ENCODE results near the gene PER1. TPM values are rescaled to one million over a fixed set of nuclear protein-coding genes. Genes with fewer than 3 reads are reported as not detected.

PER1 gene
- total RNA-seq, 4 donors from 2014 or later: 105 to 263 (median 164) TPM

DNA sequence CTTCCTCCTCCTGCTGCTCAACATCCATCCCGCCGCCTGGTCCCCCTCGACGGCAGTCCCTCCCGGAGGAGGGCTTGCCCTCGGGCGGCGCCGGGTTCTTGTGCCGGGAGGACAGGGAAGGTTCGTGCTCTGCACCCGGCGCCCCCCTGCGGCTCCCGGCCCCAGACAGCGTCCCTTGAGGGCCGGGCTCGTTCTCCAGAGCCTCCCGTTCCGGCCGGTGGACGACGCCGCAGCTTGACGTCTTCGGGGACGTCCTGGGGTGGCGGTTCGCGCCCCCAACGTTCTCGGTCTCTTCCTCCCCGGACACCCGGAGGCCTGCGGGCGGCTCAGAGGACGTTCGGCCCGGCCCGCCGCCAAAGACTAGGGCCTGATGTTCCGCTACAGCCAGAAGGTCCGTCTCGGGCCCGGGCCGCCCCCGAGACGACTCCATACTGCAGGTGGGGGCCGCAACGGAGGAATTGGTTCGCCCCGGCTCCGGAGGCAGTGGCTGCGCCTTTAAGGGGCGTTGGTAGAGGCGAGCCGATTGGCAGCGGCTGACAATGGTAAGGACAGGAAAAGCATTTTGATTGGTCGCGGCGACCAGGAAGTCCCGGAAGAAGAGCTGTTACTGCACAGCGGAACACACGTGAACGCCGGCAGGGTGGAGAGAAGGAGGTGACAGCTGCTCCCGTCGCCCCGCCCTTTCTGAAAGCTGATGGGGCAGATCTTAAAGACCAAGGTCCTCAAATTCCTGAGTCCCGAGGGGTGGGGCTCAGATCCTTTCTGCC lies 37.7 kb upstream of the PER1 start, which contains the start of gene BORCS6:
TSS of gene BORCS6 (minus strand) at position 470 of the 767 bp plus-strand sequence. CDS start at position 430, 40 bp downstream.
- no peaks in the 10 kb centered on the region for H3K9me3 ChIP-seq
- ATAC-seq (peak; percentile 68 to 69), DNase-seq (peak; percentile 99)
- H3K4me1 ChIP-seq: peaks cover 37 to 42% of the 10 kb centered on the region in 2 donors
- intact Hi-C loops (cut with DNase I; ENCODE audit: low total_unique reads) (no loop called here), in situ Hi-C loops (cut with MboI; ENCODE audit: low sequenced_read_pairs in 4 of 4) (loop anchor here in 1 of 4 donors (5.0 to 10.0 kb wide), 2 partner anchors 32 to 65 kb away; partner anchors contain the start of gene HES7)
- TF ChIP-seq, protein P1, sequence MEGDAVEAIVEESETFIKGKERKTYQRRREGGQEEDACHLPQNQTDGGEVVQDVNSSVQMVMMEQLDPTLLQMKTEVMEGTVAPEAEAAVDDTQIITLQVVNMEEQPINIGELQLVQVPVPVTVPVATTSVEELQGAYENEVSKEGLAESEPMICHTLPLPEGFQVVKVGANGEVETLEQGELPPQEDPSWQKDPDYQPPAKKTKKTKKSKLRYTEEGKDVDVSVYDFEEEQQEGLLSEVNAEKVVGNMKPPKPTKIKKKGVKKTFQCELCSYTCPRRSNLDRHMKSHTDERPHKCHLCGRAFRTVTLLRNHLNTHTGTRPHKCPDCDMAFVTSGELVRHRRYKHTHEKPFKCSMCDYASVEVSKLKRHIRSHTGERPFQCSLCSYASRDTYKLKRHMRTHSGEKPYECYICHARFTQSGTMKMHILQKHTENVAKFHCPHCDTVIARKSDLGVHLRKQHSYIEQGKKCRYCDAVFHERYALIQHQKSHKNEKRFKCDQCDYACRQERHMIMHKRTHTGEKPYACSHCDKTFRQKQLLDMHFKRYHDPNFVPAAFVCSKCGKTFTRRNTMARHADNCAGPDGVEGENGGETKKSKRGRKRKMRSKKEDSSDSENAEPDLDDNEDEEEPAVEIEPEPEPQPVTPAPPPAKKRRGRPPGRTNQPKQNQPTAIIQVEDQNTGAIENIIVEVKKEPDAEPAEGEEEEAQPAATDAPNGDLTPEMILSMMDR (IDR thresholded peaks at IDR 0.05 in 4 of 5, conservative IDR thresholded peaks at IDR 0.05 in 1 of 5): peak in 1 of 5 experiments; percentile 19
- TF ChIP-seq POLR2A (IDR thresholded peaks at IDR 0.05): peak; percentile 83 to 91
- peak within 1 kb of the TSS; percentile 59 to 98 (median 84) for H3K4me3 ChIP-seq
- H3K27ac ChIP-seq: peak within 1 kb of the TSS; percentile 86 to 99 (median 97)
- no peaks in the 10 kb centered on the region for H3K36me3 ChIP-seq
- H3K27me3 ChIP-seq: no peaks in the 10 kb centered on the region

DNA sequence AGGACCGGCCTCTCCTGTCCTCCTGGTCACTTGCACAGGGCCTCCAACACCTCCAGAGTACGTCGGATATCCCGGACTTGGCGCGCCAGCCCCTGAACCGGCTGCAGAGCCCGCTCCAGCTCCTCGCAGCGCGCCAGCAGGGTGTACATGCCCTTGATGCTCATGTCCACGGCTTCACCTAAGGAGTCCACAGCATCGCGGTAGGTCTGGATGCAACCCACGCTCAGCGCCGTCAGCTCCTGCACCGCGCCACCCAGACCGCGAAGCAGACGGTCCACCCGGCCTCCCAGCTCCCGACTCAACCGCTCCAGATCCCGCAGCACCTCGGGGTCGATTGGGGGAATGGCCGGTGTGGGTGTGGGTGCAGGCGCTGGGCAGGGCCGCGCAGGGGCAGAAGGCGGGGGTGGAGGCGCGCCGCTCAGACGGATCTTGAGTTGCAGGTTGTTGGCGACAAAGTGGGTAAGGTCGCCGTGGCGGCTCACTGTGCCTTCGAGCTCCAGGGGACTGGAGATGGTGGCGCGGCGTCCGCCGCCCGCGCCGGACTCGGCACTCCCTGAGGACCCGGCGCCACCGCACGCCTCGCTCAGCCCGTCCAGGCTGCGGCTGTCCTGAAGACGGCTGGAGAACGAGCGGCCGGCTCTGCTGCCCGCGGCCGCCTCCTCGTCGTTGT lies 37.0 kb upstream of the PER1 start:
- H3K4me1 ChIP-seq: peaks cover 37 to 42% of the 10 kb centered on the region in 2 donors
- intact Hi-C loops (cut with DNase I; ENCODE audit: low total_unique reads): no loop called here
- H3K36me3 ChIP-seq: no peaks in the 10 kb centered on the region
- DNase-seq: no peak
- peak overlapping the region; percentile 59 to 98 (median 84) for H3K4me3 ChIP-seq
- no peaks in the 10 kb centered on the region for H3K9me3 ChIP-seq
- peak overlapping the region; percentile 86 to 99 (median 97) for H3K27ac ChIP-seq
- TF ChIP-seq, protein P1 (IDR thresholded peaks at IDR 0.05 in 4 of 5, conservative IDR thresholded peaks at IDR 0.05 in 1 of 5): no peak
- TF ChIP-seq POLR2A (IDR thresholded peaks at IDR 0.05): no peak
- no peaks in the 10 kb centered on the region for H3K27me3 ChIP-seq
- in situ Hi-C loops (cut with MboI; ENCODE audit: low sequenced_read_pairs in 4 of 4): loop anchor here in 1 of 4 donors (5.0 to 10.0 kb wide), 2 partner anchors 33 to 64 kb away; partner anchors contain the start of gene HES7
- no peak for ATAC-seq

DNA sequence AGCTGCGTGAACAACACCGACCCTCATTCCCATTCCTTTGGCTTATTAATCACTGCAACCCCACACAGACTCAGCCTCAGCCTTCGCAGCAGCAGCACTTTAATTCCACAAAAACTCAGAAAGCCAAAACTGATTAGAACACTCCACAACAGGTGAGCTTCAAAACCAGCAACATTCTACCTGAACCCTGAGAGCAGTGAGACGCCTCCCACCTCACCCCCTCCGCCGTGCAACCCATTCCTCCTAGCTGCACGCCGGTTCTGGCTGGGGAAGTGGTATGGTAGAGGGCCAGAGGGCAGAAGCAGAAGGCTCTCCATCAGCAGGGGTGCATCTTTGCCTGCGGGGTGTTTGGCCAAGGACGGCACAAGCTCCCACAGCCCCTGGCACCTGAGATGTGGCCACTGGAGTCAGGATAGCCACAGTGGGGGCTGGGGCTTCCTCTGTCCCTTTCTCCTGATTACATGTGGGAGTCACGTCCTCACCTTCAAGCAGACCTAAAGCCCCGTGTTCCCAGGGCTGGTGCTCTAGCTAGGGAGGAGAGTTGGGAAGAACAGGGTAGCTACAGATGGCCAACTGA lies 36.1 kb upstream of the PER1 start:
- H3K36me3 ChIP-seq: no peaks in the 10 kb centered on the region
- ATAC-seq (no peak), DNase-seq (no peak)
- no peaks in the 10 kb centered on the region for H3K27me3 ChIP-seq
- in situ Hi-C loops (cut with MboI; ENCODE audit: low sequenced_read_pairs in 4 of 4) (loop anchor here in 1 of 4 donors (5.0 to 10.0 kb wide), 2 partner anchors 34 to 64 kb away; partner anchors contain the start of gene HES7), intact Hi-C loops (cut with DNase I; ENCODE audit: low total_unique reads) (no loop called here)
- H3K27ac ChIP-seq: peak overlapping the region; percentile 86 to 99 (median 97)
- peaks cover 37 to 42% of the 10 kb centered on the region in 2 donors for H3K4me1 ChIP-seq
- H3K4me3 ChIP-seq: peak overlapping the region; percentile 59 to 98 (median 84)
- TF ChIP-seq, protein P1 (IDR thresholded peaks at IDR 0.05 in 4 of 5, conservative IDR thresholded peaks at IDR 0.05 in 1 of 5): no peak
- TF ChIP-seq POLR2A (IDR thresholded peaks at IDR 0.05): no peak
- no peaks in the 10 kb centered on the region for H3K9me3 ChIP-seq

DNA sequence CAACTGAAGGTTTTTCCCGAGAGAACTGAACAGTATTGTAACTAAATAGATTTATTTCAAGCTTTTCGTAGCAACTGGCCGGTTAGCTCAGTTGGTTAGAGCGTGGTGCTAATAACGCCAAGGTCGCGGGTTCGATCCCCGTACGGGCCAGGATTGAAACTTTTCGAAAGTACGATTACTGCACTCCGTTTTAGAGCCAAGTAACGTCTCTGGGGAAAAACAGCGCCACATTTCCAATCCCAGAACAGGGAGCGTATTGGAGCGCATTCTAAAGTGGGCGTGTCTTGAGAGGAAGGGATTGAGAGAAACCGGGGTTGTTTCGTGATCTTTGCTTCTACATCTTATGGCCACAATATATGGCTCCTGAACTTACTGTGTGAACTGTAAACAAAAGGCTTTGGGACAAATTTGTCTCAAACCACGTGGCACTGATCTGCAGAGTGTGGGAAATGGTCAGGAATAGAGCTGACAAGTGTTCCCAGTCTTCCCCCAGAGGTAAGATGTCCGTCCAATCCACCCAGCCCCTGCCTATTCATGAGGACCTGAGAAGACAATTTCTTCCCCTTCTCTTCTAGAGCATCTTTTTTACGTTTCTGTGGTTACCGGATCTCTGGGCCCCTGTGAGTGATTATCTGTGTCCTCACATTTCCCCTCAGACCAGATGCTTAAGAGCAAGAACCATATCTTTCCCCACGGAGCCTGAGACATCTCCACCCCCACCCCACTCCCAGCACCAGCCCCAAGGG lies 35.5 kb upstream of the PER1 start:
- ATAC-seq (peak; percentile 42 to 48), DNase-seq (peak; percentile 83 to 89)
- Histone ChIP-seq H3K36me3 (no peaks in the 10 kb centered on the region), H3K27me3 (no peaks in the 10 kb centered on the region), H3K4me1 (peaks cover 35 to 39% of the 10 kb centered on the region in 2 donors), H3K4me3 (peak overlapping the region; percentile 59 to 98 (median 84)), H3K27ac (peak overlapping the region; percentile 86 to 99 (median 97)), H3K9me3 (no peaks in the 10 kb centered on the region)
- in situ Hi-C loops (cut with MboI; ENCODE audit: low sequenced_read_pairs in 4 of 4) (loop anchor here in 1 of 4 donors (5.0 to 10.0 kb wide), 2 partner anchors 35 to 63 kb away; partner anchors contain the start of gene HES7), intact Hi-C loops (cut with DNase I; ENCODE audit: low total_unique reads) (loop anchor here (1.0 to 2.0 kb wide), 4 partner anchors 29 to 68 kb away; partner anchors contain the start of gene CTC1)
- TF ChIP-seq POLR2A (IDR thresholded peaks at IDR 0.05): peak in 1 of 2 donors; percentile 12
- TF ChIP-seq, protein P1 (IDR thresholded peaks at IDR 0.05 in 4 of 5, conservative IDR thresholded peaks at IDR 0.05 in 1 of 5): no peak

Measured in gastrocnemius medialis (tissue), 4 donors.